HepG2 (cell line): ENCODE results near the gene SLIT3. TPM values are rescaled to one million over a fixed set of nuclear protein-coding genes. Genes with fewer than 3 reads are reported as not detected.

Experiments
- ATAC-seq: fragments of 200-7000 bp; cut with Tn5 transposase; 3 replicates; pipeline ENCODE4 v1.9.1; 2020; ENCODE audit warnings: mild to moderate bottlenecking, moderate library complexity
- BruUV-seq: library from RNA; stranded (reverse); fragments of 400-500 nt; replicated peaks from 2 replicates; lab custom pipeline; 2021; lab: Mats Ljungman, UMichigan
- CTCF ChIA-PET: fragments of 300-600 bp; formaldehyde crosslinking; extraction: SDS; loops from one replicate; lab custom pipeline; 2021; ENCODE audit warnings: low total read pairs, inconsistent platforms, low intra/inter-chr PET ratio; lab: Yijun Ruan, JAX
- POLR2A ChIA-PET: fragments of 350-600 bp; sonication (Branson Sonifier 250); formaldehyde crosslinking; loops from one replicate; lab custom pipeline; 2020; ENCODE audit warnings: antibody characterized with exemption, inconsistent platforms; lab: Yijun Ruan, JAX
- DNase-seq: peaks from one replicate; pipeline ENCODE4 v3.0.0-alpha.2; 2015; ENCODE audit warnings: low spot score
- FAIRE-seq: peaks from 3 replicates; lab custom pipeline; 2011; peaks lifted over from hg19 to GRCh38; lab: Jason Lieb, UNC
- H2AFZ ChIP-seq: one replicate; pipeline ENCODE4 v1.6.1; 2011; ENCODE audit warnings: low read length, inconsistent platforms
- H3K27ac ChIP-seq: fragments of 300-600 bp; 3 replicates; pipeline ENCODE4 v1.8.0; 2011; ENCODE audit warnings: mixed run types, mild to moderate bottlenecking, mixed read lengths, low read length, inconsistent platforms; ENCODE audit not compliant: insufficient read depth; ENCODE audit errors: extremely low read length
- H3K27me3 ChIP-seq, 2 experiments: fragments of 200-600 bp in 1 of 2; 2 replicates in 1 of 2; 3 replicates in 1 of 2; pipeline versions ENCODE4 v1.6.0 to v1.8.0; 2011; ENCODE audit warnings: low read length in 2 of 2, mild to moderate bottlenecking in 2 of 2, moderate library complexity in 2 of 2, inconsistent platforms in 1 of 2; ENCODE audit not compliant: insufficient read depth in 2 of 2, control insufficient read depth in 1 of 2
- H3K36me3 ChIP-seq, 2 experiments: fragments of 200-600 bp in 1 of 2; replicated peaks in 1 of 2; 2 replicates in 1 of 2; 3 replicates in 1 of 2; pipeline versions ENCODE4 v1.5.1 to v1.8.0; 2011; ENCODE audit warnings: low read length in 2 of 2, inconsistent platforms in 1 of 2; ENCODE audit not compliant: insufficient read depth in 2 of 2, control insufficient read depth in 1 of 2
- H3K4me1 ChIP-seq: 2 replicates; pipeline ENCODE4 v1.5.1; 2012; ENCODE audit warnings: low read length, inconsistent platforms; ENCODE audit not compliant: insufficient read depth
- H3K4me2 ChIP-seq: 2 replicates; pipeline ENCODE4 v1.6.0; 2011; ENCODE audit warnings: low read depth, low read length, inconsistent platforms
- H3K4me3 ChIP-seq, 3 experiments: fragments of 200-600 bp in 1 of 3; sonication (generic), shearing (Covaris generic) in 1 of 3; replicated peaks in 1 of 3; 2 replicates each; pipeline ENCODE4 v1.5.1; 2011 to 2016; ENCODE audit warnings: low read length in 3 of 3, inconsistent platforms in 2 of 3, low read depth in 2 of 3, mild to moderate bottlenecking in 2 of 3, control low read depth in 1 of 3, mixed read lengths in 1 of 3; ENCODE audit not compliant: insufficient read depth in 1 of 3
- H3K79me2 ChIP-seq: one replicate; pipeline ENCODE4 v1.6.1; 2011; ENCODE audit warnings: low read length, inconsistent platforms; ENCODE audit not compliant: insufficient read depth
- H3K9ac ChIP-seq: 2 replicates; pipeline ENCODE4 v1.6.0; 2011; ENCODE audit warnings: mild to moderate bottlenecking, low read depth, low read length, inconsistent platforms; ENCODE audit not compliant: insufficient read depth
- H3K9me3 ChIP-seq: 2 replicates; pipeline ENCODE4 v1.5.1; 2012; ENCODE audit warnings: mild to moderate bottlenecking, low read length
- H4K20me1 ChIP-seq: 2 replicates; pipeline ENCODE4 v1.6.0; 2011; ENCODE audit warnings: inconsistent platforms, mild to moderate bottlenecking, low read length, moderate library complexity; ENCODE audit not compliant: insufficient read depth
- CEBPB ChIP-seq: IDR thresholded peaks from 2 replicates; pipeline ENCODE4 v1.6.1; 2011; ENCODE audit warnings: low read depth, low read length, improper control_type of control experiment, borderline replicate concordance
- CSRNP1 ChIP-seq: sonication (generic); formaldehyde crosslinking; IDR thresholded peaks from 2 replicates; pipeline ENCODE4 v1.8.1; 2023; ENCODE audit warnings: mild to moderate bottlenecking, missing genetic modification reagents
- HNRNPLL ChIP-seq: fragments of 200-400 bp; formaldehyde crosslinking; IDR thresholded peaks from 2 replicates; pipeline ENCODE4 v1.6.1; 2017; ENCODE audit warnings: mild to moderate bottlenecking, low read depth, low read length; ENCODE audit not compliant: poor library complexity, severe bottlenecking
- KDM4B ChIP-seq: sonication (generic); formaldehyde crosslinking; IDR thresholded peaks from 2 replicates; pipeline ENCODE4 v1.4.0; 2020; ENCODE audit warnings: missing genetic modification reagents
- MBNL3 ChIP-seq: fragments of 250-450 bp; sonication (Bioruptor Pico); conservative IDR thresholded peaks from 2 replicates; pipeline ENCODE4 v1.8.0; 2022; ENCODE audit warnings: mild to moderate bottlenecking, inconsistent platforms
- TBL1XR1 ChIP-seq: fragments of 150-350 bp; IDR thresholded peaks from 2 replicates; pipeline ENCODE4 v1.6.1; 2014; ENCODE audit warnings: borderline replicate concordance, low read length; ENCODE audit not compliant: partially characterized antibody
- TBX3 ChIP-seq: fragments of 450-650 bp; IDR thresholded peaks from 2 replicates; pipeline ENCODE4 v1.6.1; 2017; ENCODE audit warnings: antibody characterized with exemption, mild to moderate bottlenecking, inconsistent platforms, borderline replicate concordance
- TEAD3 ChIP-seq: optimal IDR thresholded peaks from 2 replicates; pipeline ENCODE3; 2016; ENCODE audit warnings: borderline replicate concordance
- ZNF143 ChIP-seq: sonication (generic); formaldehyde crosslinking; IDR thresholded peaks from 2 replicates; pipeline ENCODE4 v1.4.0; 2020; ENCODE audit warnings: missing genetic modification reagents
- ZNF24 ChIP-seq: fragments of 450-650 bp; IDR thresholded peaks from 2 replicates; pipeline ENCODE4 v1.6.1; 2017; ENCODE audit warnings: antibody characterized with exemption, mild to moderate bottlenecking
- ZNF264 ChIP-seq: sonication (generic); formaldehyde crosslinking; IDR thresholded peaks from 2 replicates; pipeline ENCODE4 v1.4.0; 2020; ENCODE audit warnings: missing genetic modification reagents
- ZNF367 ChIP-seq: sonication (generic); formaldehyde crosslinking; IDR thresholded peaks from 2 replicates; pipeline ENCODE4 v1.4.0; 2020; ENCODE audit warnings: missing genetic modification reagents, borderline replicate concordance
- ZNF746 ChIP-seq: sonication (generic); formaldehyde crosslinking; IDR thresholded peaks from 2 replicates; pipeline ENCODE4 v1.8.0; 2022; ENCODE audit warnings: mild to moderate bottlenecking, missing genetic modification reagents
- WGBS: methylation state at CpG from one replicate; pipeline ENCODE4 v1.1.6; 2017; ENCODE audit warnings: low lambda C conversion rate; 5-methylcytosine and 5-hydroxymethylcytosine counted together
- in situ Hi-C: cut with HindIII; loops from 2 replicates; pipeline ENCODE4 v1.10.0; 2017; ENCODE audit warnings: low pct_unique_long_range_greater_than_20kb; ENCODE audit not compliant: extremely low pct_ligation_motif_present
- intact Hi-C: fragments of 100-400 bp; cut with micrococcal nuclease; formaldehyde crosslinking; loops from one replicate; pipeline ENCODE4 v1.10.0; 2022; ENCODE audit not compliant: unreplicated experiment
- polyA plus RNA-seq, 8 experiments: library from polyadenylated mRNA; depleted of rRNA in 3 of 8; stranded (reverse) in 7 of 8; unstranded in 1 of 8; fragments of >200 nt; fragmentation: Illumina TruSeq in 4 of 8; extraction: Trizol in 4 of 8; gene quantifications; 2 replicates each; pipeline versions ENCODE4 v1.2.1 to v1.2.3, GENCODE V29; 2011 to 2016; ENCODE audit warnings: low read depth in 4 of 8, missing spikeins in 1 of 8, mixed read lengths in 1 of 8; ENCODE audit not compliant: insufficient read depth in 1 of 8
- total RNA-seq, 5 experiments: library from RNA; depleted of rRNA; stranded (reverse); fragments of >200 nt; fragmentation: Illumina TruSeq; extraction: Trizol; gene quantifications; 2 replicates each; pipeline ENCODE4 v1.2.3, GENCODE V29; 2016; ENCODE audit warnings: low read depth in 1 of 5
- TF ChIP-seq, protein P1 (sequence below): sonication (generic); formaldehyde crosslinking; IDR thresholded peaks from 2 replicates; pipeline ENCODE4 v1.5.0; 2020; ENCODE audit warnings: missing genetic modification reagents

SLIT3 gene
- total and polyA plus RNA-seq, 2 of the 13 experiments (the other 11 are each of a cell fraction or from before 2014, with no cell fraction given), result not detected

- BruUV-seq, result no TSS peak
- TF ChIP-seq TBX3 (no peak), TEAD3 (CRISPR knock-in tag) (no peak), ZNF264 (CRISPR knock-in tag) (no peak), MBNL3 (CRISPR knock-in tag) (no peak), HNRNPLL (no peak), CEBPB (no peak), ZNF367 (no peak), ZNF24 (no peak), KDM4B (CRISPR knock-in tag) (no peak), ZNF143 (CRISPR knock-in tag) (no peak), CSRNP1 (no peak), ZNF746 (CRISPR knock-in tag) (no peak), TBL1XR1 (no peak)
- TF ChIP-seq, protein P1, sequence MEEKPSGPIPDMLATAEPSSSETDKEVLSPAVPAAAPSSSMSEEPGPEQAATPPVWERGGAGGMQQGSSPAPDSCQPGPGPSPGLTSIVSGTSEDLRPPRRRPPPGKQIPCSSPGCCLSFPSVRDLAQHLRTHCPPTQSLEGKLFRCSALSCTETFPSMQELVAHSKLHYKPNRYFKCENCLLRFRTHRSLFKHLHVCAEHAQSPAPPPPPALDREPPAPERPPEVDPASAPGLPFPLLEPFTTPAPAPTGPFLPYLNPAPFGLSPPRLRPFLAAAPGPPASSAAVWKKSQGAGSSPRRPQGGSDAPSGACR, result no peak
- H3K27ac ChIP-seq, result no peak overlapping the region
- in situ Hi-C loops, result no loop called here
- no peaks in the 10 kb centered on the region for H3K36me3 ChIP-seq
- H2AFZ ChIP-seq, result no peak overlapping the region
- no peak for ATAC-seq
- no peak for FAIRE-seq
- WGBS, result 6% methylated on average over 6 of the region's 6 CpGs
- no peak overlapping the region for H3K9ac ChIP-seq
- no peaks in the 10 kb centered on the region for H3K9me3 ChIP-seq
- no peaks in the 10 kb centered on the region for H3K4me1 ChIP-seq
- no peak overlapping the region for H3K4me3 ChIP-seq
- intact Hi-C loops, result no loop called here
- no peak for DNase-seq
- ChIA-PET CTCF (no interaction called here), POLR2A (no interaction called here)
- no peaks in the 10 kb centered on the region for H4K20me1 ChIP-seq
- H3K27me3 ChIP-seq, result peaks cover 0 to 27% of the 10 kb centered on the region in 2 experiments; a peak in 3 of 5 replicates
- no peak overlapping the region for H3K4me2 ChIP-seq
- H3K79me2 ChIP-seq, result no peaks in the 10 kb centered on the region
Observed at GRCh38 chr5:168952196-168952595, 348.7 kb downstream of the SLIT3 start.
